ENCODE data around the gene MYH11.

GRCh38 chr16:15856182-15856581 lies 646 bp downstream of the MYH11 start:
- TF ChIP-seq CTCF (IDR thresholded peaks at IDR 0.05): no peak
- TF ChIP-seq POLR2A (IDR thresholded peaks at IDR 0.05): no peak

Data from esophagus squamous epithelium (tissue), 4 donors.